H1 (cell line): ENCODE data around the gene CALHM5. TPM values are rescaled to one million over a fixed set of nuclear protein-coding genes. Genes with fewer than 3 reads are reported as not detected.

Source experiments
- CTCF ChIA-PET: fragments of 300-600 bp; sonication (Branson Sonifier 250); formaldehyde crosslinking; loops from one replicate; lab custom pipeline; 2021; ENCODE audit not compliant: partially characterized antibody; lab: Charles Lee
- POLR2A ChIA-PET: fragments of 300-600 bp; sonication (Branson Sonifier 250); formaldehyde crosslinking; loops from one replicate; lab custom pipeline; 2021; ENCODE audit warnings: inconsistent platforms; ENCODE audit not compliant: partially characterized antibody; lab: Charles Lee
- DNase-seq, 2 experiments: peaks; one replicate each; pipeline versions ENCODE4 v3.0.0 to v3.0.0-alpha.2; 2010 to 2022; ENCODE audit warnings: low spot score in 2 of 2, low read depth in 1 of 2, mixed read lengths in 1 of 2
- FAIRE-seq: peaks from 2 replicates; lab custom pipeline; 2011; peaks lifted over from hg19 to GRCh38; lab: Jason Lieb, UNC
- H2AFZ ChIP-seq: 2 replicates; pipeline ENCODE4 v1.8.1; 2012; ENCODE audit warnings: low read length, inconsistent platforms
- H2AK5ac ChIP-seq: 2 replicates; pipeline ENCODE4 v1.6.1; 2013; ENCODE audit warnings: low read depth, low read length
- H2BK120ac ChIP-seq: replicated peaks from 2 replicates; pipeline ENCODE3; 2013; ENCODE audit warnings: low read depth, low read length, inconsistent platforms
- H2BK12ac ChIP-seq: 2 replicates; pipeline ENCODE4 v1.6.1; 2013; ENCODE audit warnings: low read depth, low read length
- H2BK15ac ChIP-seq: 2 replicates; pipeline ENCODE4 v1.6.1; 2013; ENCODE audit warnings: low read length
- H2BK20ac ChIP-seq: 2 replicates; pipeline ENCODE4 v1.6.1; 2013; ENCODE audit warnings: low read length
- H2BK5ac ChIP-seq: 2 replicates; pipeline ENCODE4 v1.6.1; 2013; ENCODE audit warnings: low read depth, low read length
- H3K14ac ChIP-seq: 2 replicates; pipeline ENCODE4 v1.6.1; 2013; ENCODE audit warnings: inconsistent platforms; ENCODE audit not compliant: insufficient read length
- H3K18ac ChIP-seq: 2 replicates; pipeline ENCODE4 v1.6.1; 2013; ENCODE audit warnings: low read length; ENCODE audit errors: extremely low read depth
- H3K23ac ChIP-seq: 2 replicates; pipeline ENCODE4 v1.6.1; 2013; ENCODE audit warnings: inconsistent platforms; ENCODE audit not compliant: insufficient read length
- H3K23me2 ChIP-seq: 2 replicates; pipeline ENCODE4 v1.6.1; 2013; ENCODE audit warnings: low read depth, low read length
- H3K27ac ChIP-seq: 2 replicates; pipeline ENCODE4 v1.6.1; 2011; ENCODE audit warnings: low read depth, low read length, inconsistent platforms
- H3K27me3 ChIP-seq, 4 experiments: replicated peaks in 1 of 4; 1 replicate in 1 of 4; 2 replicates in 3 of 4; pipeline versions ENCODE4 v1.6.1 to v1.8.1; 2011 to 2013; ENCODE audit warnings: low read length in 3 of 4, mild to moderate bottlenecking in 3 of 4, inconsistent platforms in 2 of 4, mixed read lengths in 2 of 4, moderate library complexity in 1 of 4; ENCODE audit not compliant: control insufficient read depth in 3 of 4, insufficient read depth in 3 of 4; ENCODE audit errors: extremely low read depth in 1 of 4
- H3K36me3 ChIP-seq, 4 experiments: 2 replicates each; pipeline versions ENCODE4 v1.6.1 to v1.8.1; 2011 to 2013; ENCODE audit warnings: mild to moderate bottlenecking in 4 of 4, low read length in 3 of 4, moderate library complexity in 2 of 4, control low read depth in 1 of 4, inconsistent platforms in 1 of 4; ENCODE audit not compliant: insufficient read depth in 4 of 4, control insufficient read depth in 2 of 4
- H3K4ac ChIP-seq: replicated peaks from 2 replicates; pipeline ENCODE3; 2013; ENCODE audit warnings: low read length, low read depth, mixed read lengths, inconsistent platforms; ENCODE audit not compliant: insufficient read length
- H3K4me1 ChIP-seq, 4 experiments: replicated peaks in 1 of 4; 1 replicate in 1 of 4; 2 replicates in 3 of 4; pipeline versions ENCODE4 v1.6.1 to v1.8.1; 2011 to 2013; ENCODE audit warnings: low read length in 3 of 4, inconsistent platforms in 2 of 4, mixed read lengths in 1 of 4; ENCODE audit not compliant: insufficient read depth in 4 of 4, control insufficient read depth in 3 of 4
- H3K4me2 ChIP-seq, 2 experiments: 2 replicates each; pipeline versions ENCODE4 v1.6.1 to v1.8.1; 2011 to 2013; ENCODE audit warnings: low read depth in 2 of 2, low read length in 2 of 2, control low read depth in 1 of 2, inconsistent platforms in 1 of 2, mild to moderate bottlenecking in 1 of 2; ENCODE audit not compliant: insufficient read depth in 1 of 2
- H3K4me3 ChIP-seq, 4 experiments: fragments of 200-600, 300-600 bp in 1 of 4; sonication (generic), shearing (Covaris generic), sonication (Bioruptor Twin) in 1 of 4; 2 replicates each; pipeline versions ENCODE4 v1.5.1 to v1.8.1; 2011 to 2016; ENCODE audit warnings: low read length in 4 of 4, low read depth in 3 of 4, control low read depth in 2 of 4, inconsistent platforms in 2 of 4, mild to moderate bottlenecking in 2 of 4, mixed read lengths in 1 of 4, moderate library complexity in 1 of 4; ENCODE audit not compliant: insufficient read depth in 2 of 4; ENCODE audit errors: extremely low read depth in 1 of 4
- H3K56ac ChIP-seq: replicated peaks from 2 replicates; pipeline ENCODE3; 2013; ENCODE audit warnings: low read depth, mild to moderate bottlenecking, mixed read lengths, low read length, inconsistent platforms; ENCODE audit not compliant: insufficient read length
- H3K79me1 ChIP-seq: 2 replicates; pipeline ENCODE4 v1.6.1; 2013; ENCODE audit warnings: low read depth, low read length, control low read depth
- H3K79me2 ChIP-seq, 2 experiments: 2 replicates each; pipeline versions ENCODE4 v1.6.1 to v1.8.1; 2012 to 2013; ENCODE audit warnings: low read length in 2 of 2, mild to moderate bottlenecking in 2 of 2, inconsistent platforms in 1 of 2; ENCODE audit not compliant: insufficient read depth in 2 of 2, control insufficient read depth in 1 of 2
- H3K9ac ChIP-seq, 4 experiments: replicated peaks in 1 of 4; 1 replicate in 1 of 4; 2 replicates in 3 of 4; pipeline versions ENCODE4 v1.6.1 to v1.8.1; 2011 to 2013; ENCODE audit warnings: low read depth in 3 of 4, low read length in 3 of 4, control low read depth in 2 of 4, mild to moderate bottlenecking in 2 of 4, moderate library complexity in 2 of 4, inconsistent platforms in 1 of 4; ENCODE audit errors: extremely low read depth in 1 of 4
- H3K9me3 ChIP-seq, 2 experiments: 2 replicates each; pipeline versions ENCODE4 v1.6.1 to v1.8.1; 2012 to 2013; ENCODE audit warnings: mild to moderate bottlenecking in 2 of 2, moderate library complexity in 2 of 2, control low read depth in 1 of 2, inconsistent platforms in 1 of 2, low read depth in 1 of 2, low read length in 1 of 2, mixed read lengths in 1 of 2; ENCODE audit not compliant: insufficient read depth in 2 of 2
- H4K20me1 ChIP-seq, 2 experiments: replicated peaks in 1 of 2; 2 replicates each; pipeline versions ENCODE3 to v1.8.1; 2011 to 2013; ENCODE audit warnings: inconsistent platforms in 2 of 2, low read length in 2 of 2, mild to moderate bottlenecking in 1 of 2; ENCODE audit not compliant: insufficient read depth in 2 of 2, control insufficient read depth in 1 of 2
- H4K5ac ChIP-seq: 2 replicates; pipeline ENCODE4 v1.6.1; 2013; ENCODE audit warnings: low read length, low read depth, mixed read lengths, inconsistent platforms; ENCODE audit not compliant: insufficient read length
- H4K8ac ChIP-seq: 2 replicates; pipeline ENCODE4 v1.8.0; 2013; ENCODE audit warnings: mild to moderate bottlenecking, moderate library complexity, low read length, inconsistent platforms; ENCODE audit not compliant: insufficient read depth; ENCODE audit errors: extremely low read depth
- H4K91ac ChIP-seq: replicated peaks from 2 replicates; pipeline ENCODE3; 2013; ENCODE audit warnings: low read length, mixed read lengths, inconsistent platforms; ENCODE audit not compliant: insufficient read length
- CBX5 ChIP-seq: fragments of 300-800, 300-1000 bp; sonication (generic); IDR thresholded peaks from 2 replicates; pipeline ENCODE4 v1.7.1; 2016; ENCODE audit warnings: antibody characterized with exemption, low read length, low read depth
- CHD2 ChIP-seq: IDR thresholded peaks from 2 replicates; pipeline ENCODE4 v1.6.1; 2012; ENCODE audit warnings: low read length, improper control_type of control experiment
- NRF1 ChIP-seq: IDR thresholded peaks from 2 replicates; pipeline ENCODE4 v1.6.1; 2011; ENCODE audit warnings: mild to moderate bottlenecking, low read depth, low read length, improper control_type of control experiment
- TAF7 ChIP-seq: optimal IDR thresholded peaks from 2 replicates; pipeline ENCODE3; 2011; ENCODE audit warnings: low read depth, mild to moderate bottlenecking, inconsistent platforms, low read length, moderate library complexity, borderline replicate concordance
- WGBS, 2 experiments: shearing (Covaris generic) in 1 of 2; methylation state at CpG; one replicate each; pipeline versions ENCODE4 v1.1.6 to v1.1.7; 2013 to 2015; ENCODE audit warnings: low lambda C conversion rate in 2 of 2, mixed read lengths in 2 of 2, inconsistent platforms in 1 of 2, low coverage in 1 of 2, missing lambda C conversion rate in 1 of 2; ENCODE audit not compliant: insufficient replicate concordance in 2 of 2, insufficient coverage in 1 of 2, insufficient read length in 1 of 2; ENCODE audit errors: extremely low coverage in 1 of 2, missing lambda C conversion rate in 1 of 2; 5-methylcytosine and 5-hydroxymethylcytosine counted together
- polyA plus RNA-seq, 7 experiments: library from polyadenylated mRNA; depleted of rRNA in 3 of 7; stranded (reverse) in 5 of 7; unstranded in 2 of 7; fragments of >200 nt in 5 of 7; fragments of 200-250 nt in 2 of 7; gene quantifications; 1 replicate in 5 of 7; 2 replicates in 1 of 7; 4 replicates in 1 of 7; pipeline versions ENCODE4 v1.2.1 to v1.2.3, GENCODE V29; 2011 to 2013; ENCODE audit warnings: missing spikeins in 2 of 7, mixed read lengths in 2 of 7
- total RNA-seq: library from RNA; stranded (reverse); fragmentation: NEBNext Ultra II Directional; extraction: Animal tissue kit (Norgen Biotek cat#: 25700); gene quantifications from 2 replicates; pipeline ENCODE4 v1.2.1, GENCODE V29; 2021

Gene CALHM5
- total and polyA plus RNA-seq, 2 of the 8 experiments (the other 6 are each of a cell fraction or from before 2014, with no cell fraction given), result 0.05 to 0.09 TPM

DNA sequence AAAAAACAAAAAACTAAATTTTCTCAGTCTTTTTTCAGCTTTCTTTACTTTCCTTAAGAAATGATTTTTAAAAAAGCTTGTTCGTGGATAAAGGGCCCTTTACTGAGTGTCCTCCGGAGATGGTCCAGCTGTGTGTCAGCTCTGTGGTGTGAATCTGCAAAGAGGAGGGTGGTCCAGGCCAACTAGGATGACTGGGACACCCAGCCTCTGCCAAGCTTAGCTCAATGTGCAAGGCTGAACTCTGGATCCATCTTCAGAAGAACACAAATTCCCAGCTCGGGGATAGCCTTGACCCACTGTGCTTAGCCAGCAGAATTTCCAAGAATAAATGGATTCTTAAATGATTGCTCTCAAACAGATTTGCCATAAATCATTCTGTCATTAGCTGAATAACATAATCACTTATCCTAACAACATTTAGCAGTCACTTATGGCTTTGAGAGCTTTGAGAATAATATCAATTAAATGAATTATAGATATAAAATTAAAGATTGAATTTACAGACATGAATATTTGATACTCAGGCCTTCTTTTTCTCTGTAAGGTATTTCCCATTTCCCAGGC lies 14.2 kb upstream of the CALHM5 start:
- H3K27ac ChIP-seq, result no peak overlapping the region
- no peak overlapping the region for H3K14ac ChIP-seq
- no peak overlapping the region for H3K56ac ChIP-seq
- no peak overlapping the region for H2BK20ac ChIP-seq
- no peak overlapping the region for H2BK12ac ChIP-seq
- no peaks in the 10 kb centered on the region for H3K9me3 ChIP-seq
- no peaks in the 10 kb centered on the region for H3K36me3 ChIP-seq
- no peak overlapping the region for H4K5ac ChIP-seq
- H3K23me2 ChIP-seq, result no peaks in the 10 kb centered on the region
- H3K4ac ChIP-seq, result no peak overlapping the region
- H4K8ac ChIP-seq, result no peak overlapping the region; the same call in 1 of the 2 replicates
- H2AK5ac ChIP-seq, result no peak overlapping the region
- no peak for DNase-seq
- WGBS, 2 experiments, result 93% methylated on average over 3 of the region's 3 CpGs; no CpG with 5 or more reads in 1 of the 2 experiments
- CTCF ChIA-PET, result interaction anchor here (0.7 to 3.2 kb wide), 14 partner anchors 11 to 280 kb away, joined by 3 to 20 read pairs (median 3); partner anchors contain the start of gene CALHM5
- FAIRE-seq, result no peak
- H3K23ac ChIP-seq, result no peak overlapping the region
- H2AFZ ChIP-seq, result no peak overlapping the region
- POLR2A ChIA-PET, result interaction anchor here (0.6 to 1.4 kb wide), 3 partner anchors 183 to 244 kb away, joined by 3 read pairs; partner anchors contain the start of genes TSPYL1 and TSPYL4
- no peak overlapping the region for H2BK5ac ChIP-seq
- no peak overlapping the region for H4K91ac ChIP-seq
- no peaks in the 10 kb centered on the region for H4K20me1 ChIP-seq
- no peak overlapping the region for H3K18ac ChIP-seq
- peaks cover 0 to 4% (median 0%) of the 10 kb centered on the region in 4 experiments; a peak in 1 of 7 replicates for H3K4me1 ChIP-seq
- no peaks in the 10 kb centered on the region for H3K27me3 ChIP-seq
- H2BK120ac ChIP-seq, result no peak overlapping the region
- no peak overlapping the region for H3K4me2 ChIP-seq
- H2BK15ac ChIP-seq, result no peak overlapping the region
- no peaks in the 10 kb centered on the region for H3K79me1 ChIP-seq
- H3K9ac ChIP-seq, result no peak overlapping the region
- no peaks in the 10 kb centered on the region for H3K79me2 ChIP-seq
- H3K4me3 ChIP-seq, result no peak overlapping the region
- TF ChIP-seq CBX5, result no peak
- TF ChIP-seq NRF1, result no peak
- TF ChIP-seq CHD2, result no peak
- TF ChIP-seq TAF7, result no peak
